ENCODE data around the gene MINAR1. TPM values are rescaled to one million over a fixed set of nuclear protein-coding genes. Genes with fewer than 3 reads are reported as not detected.
A peak's percentile ranks its signal among the peaks of the same experiment; 100 is the strongest.
"Not testable (repeated sequence)": the region's sequence is repeated elsewhere in the genome, so short reads cannot be mapped to it uniquely, and the experiment has no call there.

Gene MINAR1, protein sequence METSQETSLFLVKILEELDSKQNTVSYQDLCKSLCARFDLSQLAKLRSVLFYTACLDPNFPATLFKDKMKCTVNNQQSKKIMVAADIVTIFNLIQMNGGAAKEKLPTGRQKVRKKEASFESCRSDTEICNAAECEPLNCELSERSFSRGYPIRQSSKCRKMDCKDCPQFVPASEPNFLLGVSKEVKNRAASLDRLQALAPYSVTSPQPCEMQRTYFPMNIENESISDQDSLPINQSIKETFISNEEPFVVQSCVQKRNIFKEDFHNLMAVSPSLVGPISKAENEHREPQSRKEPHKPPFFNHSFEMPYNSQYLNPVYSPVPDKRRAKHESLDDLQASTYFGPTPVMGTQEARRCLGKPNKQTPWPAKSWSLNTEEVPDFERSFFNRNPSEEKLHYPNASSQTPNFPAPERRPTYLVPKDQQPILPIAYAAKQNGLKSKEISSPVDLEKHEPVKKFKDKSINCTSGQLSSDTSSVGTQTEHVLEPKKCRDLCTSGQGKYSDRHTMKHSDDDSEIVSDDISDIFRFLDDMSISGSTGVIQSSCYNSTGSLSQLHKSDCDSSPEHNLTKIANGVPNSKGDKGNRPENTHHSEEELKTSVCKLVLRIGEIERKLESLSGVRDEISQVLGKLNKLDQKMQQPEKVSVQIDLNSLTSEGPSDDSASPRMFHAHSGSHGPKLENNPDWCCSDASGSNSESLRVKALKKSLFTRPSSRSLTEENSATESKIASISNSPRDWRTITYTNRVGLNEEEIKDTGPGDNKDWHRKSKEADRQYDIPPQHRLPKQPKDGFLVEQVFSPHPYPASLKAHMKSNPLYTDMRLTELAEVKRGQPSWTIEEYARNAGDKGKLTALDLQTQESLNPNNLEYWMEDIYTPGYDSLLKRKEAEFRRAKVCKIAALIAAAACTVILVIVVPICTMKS
- polyA plus RNA-seq (2013, experiment 1 of 2; ENCODE audit: insufficient read length): 1.7 TPM
- 3.7 TPM for polyA plus RNA-seq (2013, experiment 2 of 2; ENCODE audit: insufficient read length)

DNA sequence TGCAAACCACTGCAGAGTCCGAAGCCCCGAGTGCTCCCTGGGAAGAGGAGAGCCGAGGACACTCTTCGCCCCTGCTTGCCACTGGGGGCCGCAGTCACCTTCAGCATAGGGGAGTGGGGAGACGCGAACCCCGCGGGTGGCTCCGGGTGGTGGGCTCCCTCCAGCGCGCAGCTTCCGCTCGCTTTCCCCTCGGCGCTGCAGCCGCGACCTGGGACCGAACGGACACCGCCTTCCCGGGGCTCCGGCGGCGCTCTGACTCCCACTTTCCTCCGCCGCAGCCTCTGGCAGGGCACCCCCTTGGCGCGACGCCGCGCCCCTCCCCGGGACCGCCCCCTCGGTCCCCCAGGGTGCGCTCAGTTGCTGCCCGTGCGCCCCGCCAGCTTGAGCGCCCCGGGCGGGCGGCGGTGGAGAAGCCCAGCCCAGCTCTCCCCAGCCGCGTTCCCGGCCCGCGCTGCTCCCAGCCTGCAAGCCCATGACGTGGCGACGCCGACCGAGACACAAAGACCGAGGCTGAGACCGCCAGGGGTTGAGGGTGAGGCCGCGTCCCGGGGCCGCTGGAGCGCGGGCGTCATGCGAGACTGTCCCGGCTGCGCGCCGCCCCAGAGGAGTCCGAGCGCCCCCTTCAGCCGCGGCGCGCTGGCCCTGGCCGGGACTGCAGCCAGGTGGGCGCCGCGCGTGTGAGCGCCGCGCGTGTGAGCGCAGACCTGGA, at the start of gene MINAR1:
TSS of gene MINAR1 (plus strand) at position 701 of the 709 bp plus-strand sequence. CDS start 23,812 bp downstream, outside the sequence.
- DNase-seq: peak; percentile 80

DNA sequence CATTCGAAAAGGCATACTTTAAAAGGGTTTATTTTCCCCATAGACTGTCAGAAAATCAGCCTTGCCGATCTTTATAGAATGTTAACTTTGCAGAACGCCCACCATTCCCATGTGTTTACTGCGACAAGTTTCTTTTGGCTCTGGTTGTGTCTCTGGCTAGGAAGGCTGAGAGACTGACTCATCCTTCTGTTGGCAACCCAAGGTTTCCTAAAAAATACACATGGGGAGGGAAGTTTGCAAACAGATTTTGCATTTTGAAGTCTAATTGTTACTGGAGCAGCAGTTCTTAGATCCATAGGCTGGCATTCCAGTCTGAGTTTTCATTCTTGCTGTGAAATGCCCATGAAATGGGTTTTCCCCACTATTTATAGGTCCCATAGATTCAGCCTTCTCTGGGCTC, 37.9 kb upstream of the MINAR1 start:
- DNase-seq: peak; percentile 61

DNA sequence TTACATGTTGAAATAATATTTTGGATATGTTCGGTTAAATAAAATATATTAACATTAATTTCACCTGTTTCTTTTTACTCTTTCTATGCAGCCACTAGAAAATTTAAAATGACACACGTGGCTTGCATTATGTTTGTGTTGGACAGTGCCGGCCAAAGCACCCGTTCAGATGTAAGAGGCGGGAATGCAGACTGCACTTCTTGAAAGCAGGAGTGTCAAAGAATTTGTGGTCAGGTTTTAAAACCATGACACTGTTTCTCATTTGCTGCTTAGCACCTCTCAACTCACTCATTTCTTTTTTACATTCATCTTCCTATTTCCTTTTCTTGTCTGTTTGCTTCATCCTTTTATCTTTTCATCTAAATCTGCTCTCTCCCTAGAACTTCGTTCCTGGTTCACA, 35.3 kb upstream of the MINAR1 start:
- no peak for DNase-seq

DNA sequence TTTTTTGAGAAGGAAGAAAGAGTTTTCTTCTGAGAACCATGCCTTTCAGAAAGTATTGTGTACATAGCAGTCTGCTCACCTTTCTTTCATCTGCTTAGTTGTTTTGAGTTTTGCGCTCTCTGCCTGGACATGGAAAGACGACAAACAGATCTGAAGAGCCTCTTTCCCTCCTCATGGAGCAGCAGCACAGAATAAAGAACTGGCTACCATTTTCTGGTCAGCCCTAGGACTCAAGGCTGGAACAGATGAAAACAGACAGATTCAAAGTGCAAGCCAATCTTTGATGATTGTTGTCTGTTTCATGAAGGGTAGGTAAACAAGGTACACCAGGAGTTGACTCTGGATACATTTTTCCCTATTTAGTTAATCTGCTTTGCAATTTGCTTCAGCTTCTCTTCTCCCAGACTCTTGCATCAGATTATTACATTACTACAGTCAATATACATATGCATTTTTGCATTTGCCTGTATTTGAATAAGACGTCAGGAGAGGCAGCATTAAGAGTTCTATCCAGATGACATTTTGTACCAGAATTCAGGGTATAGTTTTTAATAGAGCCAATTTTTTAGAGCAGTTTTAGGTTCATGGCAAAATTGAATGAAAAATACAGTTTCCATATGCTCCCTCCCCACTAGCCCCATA, 34.7 kb upstream of the MINAR1 start:
- no peak for DNase-seq

DNA sequence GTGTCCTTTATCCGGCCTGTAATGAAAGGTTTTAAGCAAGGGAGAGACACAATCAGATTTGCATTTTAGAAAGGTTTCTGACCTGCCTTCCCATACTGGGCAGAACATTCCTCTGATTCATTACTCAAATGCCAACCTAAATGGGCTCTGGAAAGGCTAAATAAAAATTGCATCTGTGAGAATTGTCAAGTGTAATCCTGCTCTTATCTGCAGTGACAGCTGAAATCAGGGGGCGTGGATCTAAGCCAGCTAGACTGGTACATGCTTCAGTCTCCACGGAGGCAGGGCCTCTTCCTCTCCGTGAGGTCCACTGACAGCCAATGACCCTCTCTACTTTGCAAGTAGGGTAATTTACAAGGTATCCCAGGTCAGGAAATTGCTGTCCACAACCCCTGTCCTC, 32.5 kb upstream of the MINAR1 start:
- no peak for DNase-seq

DNA sequence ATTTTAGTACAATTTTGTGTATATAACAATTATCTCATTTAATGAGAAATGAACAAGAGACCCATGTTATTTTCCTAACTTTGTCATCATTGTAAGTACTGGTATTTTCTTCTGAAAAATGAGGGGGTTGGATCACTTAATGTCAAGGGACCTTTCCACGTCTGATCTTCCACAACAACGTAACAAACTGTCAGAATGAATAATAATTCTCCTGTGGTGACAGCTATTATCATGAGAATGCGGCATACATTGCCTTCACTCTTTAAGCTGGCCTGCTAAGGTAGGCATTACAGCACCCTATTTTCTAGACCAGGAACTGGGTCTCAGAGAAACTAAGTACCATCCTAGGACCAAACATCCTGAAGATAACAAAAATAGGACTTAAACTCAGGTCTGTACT, 31.5 kb upstream of the MINAR1 start:
- DNase-seq: no peak

DNA sequence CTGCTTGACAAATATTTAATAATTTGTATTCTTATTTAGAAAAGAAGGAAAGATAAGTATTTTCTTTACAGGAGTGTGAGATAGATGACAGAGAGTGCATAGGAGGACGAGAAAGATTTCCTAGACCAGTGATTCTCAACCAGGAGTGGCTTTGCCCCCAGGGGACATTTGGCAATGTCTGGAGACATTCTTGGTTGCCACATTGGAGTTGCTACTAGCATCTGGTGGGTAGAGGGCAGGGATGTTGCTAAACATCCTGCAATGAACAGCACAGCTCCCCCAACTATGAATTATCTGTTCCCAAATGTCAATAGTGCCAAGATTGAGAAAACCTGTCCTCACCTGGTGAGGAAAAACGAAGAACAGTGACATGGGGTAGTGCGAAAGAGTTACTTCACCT, 30.8 kb upstream of the MINAR1 start:
- DNase-seq: no peak

DNA sequence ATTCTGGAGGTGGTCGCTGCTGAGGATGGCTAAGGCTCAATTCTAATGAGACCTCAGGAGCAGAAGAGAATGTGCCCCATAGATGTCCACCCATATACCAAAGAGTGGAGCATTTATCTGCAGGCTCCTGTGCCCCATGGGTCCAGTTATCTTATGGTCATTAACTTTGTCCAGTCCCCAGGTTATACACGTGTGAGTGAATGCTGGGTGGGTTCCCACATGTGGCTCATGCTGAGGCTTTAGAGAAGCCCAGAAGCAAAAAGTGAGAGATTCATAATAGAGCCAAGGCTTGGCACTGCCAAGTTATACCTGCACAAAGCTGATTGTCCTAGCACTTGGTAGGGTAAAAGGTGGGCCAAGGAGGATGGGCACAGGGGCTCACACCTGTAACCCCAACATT, 30.0 kb upstream of the MINAR1 start:
- no peak for DNase-seq

DNA sequence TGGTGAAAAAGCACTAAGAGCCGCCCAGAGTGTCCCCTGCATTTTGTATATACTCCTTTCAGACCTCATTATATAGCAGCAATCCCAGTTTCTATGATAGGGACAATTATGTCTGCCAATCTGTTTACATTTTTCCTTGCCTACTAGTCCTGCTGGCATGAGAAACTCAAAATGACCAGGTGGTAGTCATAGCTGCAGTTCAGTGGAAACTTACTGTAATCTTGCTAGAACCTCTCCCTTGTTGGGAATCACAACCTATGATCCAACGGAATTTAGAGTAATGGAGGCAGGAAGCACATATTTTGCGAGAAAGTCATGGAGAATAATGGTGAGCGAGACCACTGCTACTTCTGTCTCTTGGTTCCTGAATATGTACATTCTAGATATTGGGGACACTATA, 28.6 kb upstream of the MINAR1 start:
- peak; percentile 43 for DNase-seq

DNA sequence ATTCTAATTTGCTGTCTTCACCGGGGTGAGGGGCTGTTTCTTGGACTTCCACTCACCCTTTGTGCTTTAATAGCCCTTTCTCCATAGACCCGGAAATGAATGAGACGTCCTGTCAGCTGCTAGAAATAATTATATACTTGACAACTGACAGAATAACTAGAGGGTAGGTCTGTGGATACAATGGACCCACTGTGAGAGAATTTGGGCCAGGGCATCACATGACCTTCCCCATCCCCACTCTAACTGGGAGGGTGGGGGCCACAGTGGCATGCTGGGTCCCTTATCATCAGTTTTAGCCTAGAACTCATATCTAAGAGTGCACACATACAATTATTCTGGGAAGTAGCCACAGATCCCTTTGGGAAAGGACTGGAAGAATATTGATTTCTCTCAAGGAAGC, 25.9 kb upstream of the MINAR1 start:
- no peak for DNase-seq

DNA sequence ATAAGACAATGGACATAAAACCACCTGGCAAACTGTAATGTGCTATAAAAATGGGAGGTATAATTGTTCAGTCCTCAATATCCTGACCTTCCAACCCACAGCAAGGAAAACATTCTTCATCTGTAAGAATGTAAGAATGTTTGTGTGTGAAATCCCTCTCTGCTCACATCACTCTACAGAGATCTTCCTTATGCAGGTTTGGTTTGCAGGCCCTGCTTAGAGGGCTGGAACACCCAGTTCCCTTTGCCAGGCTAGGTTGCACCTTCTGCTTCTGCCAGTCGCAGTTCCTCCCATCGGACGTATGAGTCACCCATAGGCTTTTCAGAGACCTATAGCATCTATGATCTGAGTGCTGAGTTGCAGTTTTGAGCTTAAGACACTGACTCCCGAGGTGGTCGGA, 24.1 kb upstream of the MINAR1 start:
- DNase-seq: peak; percentile 54

DNA sequence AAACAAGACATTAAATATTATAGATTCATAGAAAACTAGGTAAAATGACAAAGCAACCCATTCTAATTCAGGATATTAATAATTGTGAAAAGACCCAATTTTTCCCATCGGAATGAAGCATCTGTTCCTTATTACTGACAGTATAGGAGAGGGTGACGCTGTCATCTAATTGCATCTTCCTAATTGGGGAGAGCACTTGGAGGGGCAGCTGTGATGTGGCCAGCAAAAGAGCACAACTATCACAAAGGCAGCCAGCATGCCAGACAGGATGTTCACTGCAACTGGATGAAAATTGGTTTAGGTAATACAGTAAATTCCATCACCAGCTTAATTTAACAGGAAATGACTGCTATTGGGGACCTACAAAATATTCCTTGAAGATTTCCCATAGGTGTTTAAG, 21.9 kb upstream of the MINAR1 start:
- no peak for DNase-seq

DNA sequence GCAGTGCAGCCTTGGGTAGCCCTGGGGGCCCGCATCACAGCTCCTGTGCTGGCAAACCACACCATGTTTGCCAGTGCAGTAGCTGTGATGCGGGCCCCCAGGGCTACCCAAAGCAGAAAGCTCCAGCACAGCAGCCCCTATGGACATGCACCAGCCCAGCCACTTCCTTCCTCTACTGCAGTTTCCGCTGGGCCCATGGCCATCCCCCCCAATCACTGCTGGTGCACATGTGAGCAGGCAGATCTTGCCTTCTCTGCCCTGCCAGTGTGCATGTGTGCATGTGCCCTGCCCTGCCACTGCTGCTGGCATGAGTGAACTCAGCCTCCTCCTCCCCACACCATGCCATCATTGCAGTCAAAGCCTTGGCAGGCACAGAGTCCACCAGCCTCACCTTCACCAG, 20.1 kb upstream of the MINAR1 start:
- DNase-seq: no peak

DNA sequence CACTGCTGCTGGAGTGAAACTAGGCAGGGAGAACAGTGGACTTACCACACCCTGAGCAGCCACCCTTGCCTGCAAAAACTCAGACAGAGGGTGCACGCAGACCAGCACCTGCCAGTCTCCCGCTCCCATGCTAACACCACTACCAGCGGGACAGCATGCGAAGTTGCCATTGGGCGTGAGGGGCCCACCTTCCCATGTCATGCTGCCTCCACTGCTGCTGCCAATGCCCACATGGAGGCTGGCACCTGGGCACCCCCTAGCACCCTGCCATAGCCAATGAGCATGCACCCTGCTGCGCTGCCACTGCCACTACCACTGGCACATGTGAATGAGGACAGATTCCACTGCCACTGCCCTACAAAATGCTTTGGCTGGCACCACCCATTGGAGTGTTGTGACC, 19.7 kb upstream of the MINAR1 start:
- DNase-seq: no peak

DNA sequence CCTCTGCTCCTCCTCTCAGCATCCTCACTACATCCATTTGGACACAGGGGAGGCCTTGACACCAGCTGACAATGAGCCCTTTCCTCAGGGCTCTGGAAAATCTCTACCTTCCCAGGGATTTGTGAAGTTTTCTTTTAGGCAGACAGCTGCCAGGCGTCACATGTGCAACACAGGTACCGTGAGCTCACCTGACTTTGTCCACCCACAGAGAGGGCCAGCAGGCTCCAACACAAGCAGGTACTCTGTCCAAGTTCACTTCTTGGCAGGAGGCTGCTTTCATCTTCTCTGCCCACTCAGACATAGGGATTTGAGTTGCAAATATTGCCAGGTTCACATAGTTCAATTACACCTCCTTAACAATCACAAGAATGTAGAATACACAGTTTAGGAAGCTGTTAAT, 15.3 kb upstream of the MINAR1 start:
- DNase-seq: no peak

DNA sequence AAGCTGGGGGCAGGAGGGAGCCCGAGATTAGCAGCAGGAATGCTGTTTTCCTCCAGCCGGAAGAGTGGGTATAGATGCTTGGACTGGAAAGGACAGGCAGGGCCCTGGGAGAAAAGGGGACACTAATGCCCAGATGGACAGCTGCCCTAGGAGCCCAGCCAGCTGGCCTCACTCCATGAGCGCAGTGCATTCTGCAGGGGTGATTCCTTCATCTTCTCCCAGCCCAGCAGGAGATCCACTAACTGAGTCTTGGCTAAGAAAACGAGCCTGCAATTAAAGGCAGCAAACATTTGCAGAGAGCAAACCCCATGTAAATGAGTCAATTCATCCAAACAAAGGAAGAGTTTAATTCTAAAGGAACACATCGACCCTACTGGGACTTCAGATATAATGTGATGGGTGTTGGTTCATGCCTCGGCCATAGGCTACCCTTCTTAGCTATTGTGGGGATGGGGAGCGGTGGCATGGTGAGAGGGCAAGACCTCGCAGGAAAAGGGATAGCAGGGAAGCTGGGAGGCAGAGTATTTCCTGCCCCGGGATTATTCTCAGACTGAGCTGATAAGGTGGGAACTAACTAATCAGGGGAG, 13.3 kb upstream of the MINAR1 start:
- no peak for DNase-seq

DNA sequence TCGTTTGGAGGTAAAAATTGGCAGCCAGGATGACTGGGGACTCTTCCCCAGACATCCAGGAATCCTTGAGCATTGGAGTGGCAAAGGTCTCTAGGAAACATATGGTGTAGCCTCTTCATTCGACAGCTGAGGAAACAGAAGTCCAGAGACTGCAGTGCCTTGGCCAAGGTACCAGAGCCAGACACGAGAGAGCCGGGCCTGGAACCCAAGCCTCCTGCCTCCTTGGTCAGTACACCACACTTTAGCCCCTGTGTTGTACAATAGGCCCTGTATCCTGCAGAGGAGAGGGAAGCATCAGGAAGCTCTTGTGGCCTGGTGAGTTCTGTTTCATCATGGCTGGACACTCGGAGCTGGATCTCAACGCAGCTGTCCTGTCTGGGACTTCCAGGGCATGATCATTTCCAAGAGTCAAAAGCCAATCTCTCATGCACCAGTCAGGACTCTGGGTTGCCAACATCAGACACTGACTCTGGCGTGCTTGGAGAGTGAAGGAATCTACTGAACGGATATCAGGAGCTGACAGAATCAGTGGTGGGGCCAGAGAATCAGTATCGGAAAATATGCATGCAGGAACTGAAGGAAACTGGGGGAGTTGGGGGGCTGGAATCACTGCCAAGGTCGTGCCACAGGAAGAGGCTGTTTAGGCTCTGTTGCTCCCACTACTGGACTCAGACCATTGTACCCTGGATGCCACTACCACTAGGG, 6.4 kb upstream of the MINAR1 start:
- no peak for DNase-seq

DNA sequence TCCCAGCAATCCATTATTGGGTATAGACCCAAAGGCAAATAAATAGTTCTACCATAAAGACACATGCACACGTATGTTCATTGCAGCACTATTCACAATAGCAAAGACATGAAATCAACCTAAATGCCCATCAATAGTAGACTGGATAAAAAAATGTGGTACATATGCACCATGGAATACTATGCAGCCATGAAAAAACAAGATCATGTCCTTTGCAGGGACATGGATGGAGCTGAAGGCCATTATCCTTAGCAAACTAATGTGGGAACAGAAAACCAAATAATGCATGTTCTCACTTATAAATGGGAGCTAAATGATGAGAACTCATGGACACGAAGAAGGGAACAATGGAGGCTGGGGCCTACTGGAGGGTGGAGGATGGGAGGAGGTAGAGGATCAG, 5.2 kb upstream of the MINAR1 start:
- not testable (repeated sequence) for DNase-seq

DNA sequence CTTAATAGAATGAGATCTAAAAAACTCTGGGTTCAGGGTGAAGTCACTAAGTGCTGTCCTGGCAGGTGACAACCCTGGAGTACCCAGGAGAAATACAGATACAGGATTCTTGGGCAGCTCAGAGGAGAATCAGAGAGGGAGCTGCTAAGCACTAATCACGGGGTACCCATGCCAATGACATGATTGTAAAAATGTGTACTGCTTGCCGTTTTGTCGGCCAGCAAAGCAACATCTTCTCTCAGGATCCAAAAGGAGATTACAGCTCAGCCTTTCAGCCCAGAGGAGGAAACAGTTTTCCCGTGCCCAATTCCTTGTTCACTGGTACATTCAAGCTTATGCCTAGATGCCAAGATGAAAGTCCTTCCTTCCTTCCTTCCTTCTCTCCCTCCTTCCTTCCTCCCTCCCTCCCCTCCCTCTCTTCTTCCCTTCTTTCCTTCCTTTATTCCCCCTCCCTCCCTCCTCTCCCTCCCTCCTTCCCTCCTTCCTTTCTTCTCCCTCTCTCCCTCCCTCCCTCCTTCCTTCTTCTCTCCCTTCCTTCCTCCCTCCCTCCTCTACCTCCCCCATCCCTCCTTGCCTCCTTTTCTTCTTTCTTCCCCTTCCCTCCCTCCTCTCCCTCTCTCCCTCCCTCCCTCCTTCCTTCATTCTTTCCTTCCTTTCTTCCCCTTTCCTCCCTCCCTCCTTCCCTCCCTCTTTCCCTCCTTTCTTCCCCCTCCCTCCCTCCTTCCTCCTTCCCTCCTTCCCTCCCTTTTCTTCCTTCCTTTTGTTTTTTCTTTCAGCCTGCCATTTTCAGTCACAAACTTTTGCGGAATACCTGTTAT, 4.1 kb upstream of the MINAR1 start:
- DNase-seq: no peak

DNA sequence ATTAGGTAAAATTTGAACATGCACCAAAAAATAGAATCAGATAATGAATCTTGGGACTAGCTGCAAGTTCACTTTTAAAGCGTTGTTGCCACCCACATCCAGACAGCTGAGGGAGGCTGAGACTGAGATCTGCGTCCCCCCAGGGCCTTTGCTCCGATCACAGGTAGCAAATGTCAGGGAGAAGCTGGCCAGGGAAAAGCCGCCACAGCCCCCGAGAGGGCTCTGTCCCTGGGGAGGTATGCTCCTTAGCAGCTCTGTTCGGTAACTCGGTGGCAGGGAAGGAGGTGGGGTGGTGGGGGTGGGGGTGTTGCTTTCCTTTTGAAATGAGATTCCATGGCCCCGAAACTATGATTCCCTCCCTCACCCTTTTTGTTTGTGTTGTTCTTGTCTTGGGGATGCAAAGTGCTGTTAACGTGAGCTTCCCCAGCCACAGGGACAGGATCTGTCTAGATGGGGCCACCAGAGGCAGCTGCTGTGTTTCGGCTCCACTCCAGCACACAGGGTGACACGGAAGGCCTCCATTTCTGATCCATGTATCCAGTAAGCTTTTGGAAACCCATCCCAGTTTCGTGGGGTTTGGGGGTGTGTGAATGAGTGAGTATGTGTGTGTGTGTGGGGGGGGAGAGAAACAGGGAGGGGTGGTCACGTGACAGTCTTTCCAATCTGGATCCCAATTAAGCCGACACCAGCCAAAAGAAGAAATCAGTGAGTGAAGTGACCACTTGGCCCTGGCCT, 1.1 kb upstream of the MINAR1 start:
- DNase-seq: no peak
